ENCODE data around the gene MEX3D. TPM values are rescaled to one million over a fixed set of nuclear protein-coding genes. Genes with fewer than 3 reads are reported as not detected.

The MEX3D gene
- total RNA-seq, 1 donor from 2014 or later, result 83.7 TPM

DNA sequence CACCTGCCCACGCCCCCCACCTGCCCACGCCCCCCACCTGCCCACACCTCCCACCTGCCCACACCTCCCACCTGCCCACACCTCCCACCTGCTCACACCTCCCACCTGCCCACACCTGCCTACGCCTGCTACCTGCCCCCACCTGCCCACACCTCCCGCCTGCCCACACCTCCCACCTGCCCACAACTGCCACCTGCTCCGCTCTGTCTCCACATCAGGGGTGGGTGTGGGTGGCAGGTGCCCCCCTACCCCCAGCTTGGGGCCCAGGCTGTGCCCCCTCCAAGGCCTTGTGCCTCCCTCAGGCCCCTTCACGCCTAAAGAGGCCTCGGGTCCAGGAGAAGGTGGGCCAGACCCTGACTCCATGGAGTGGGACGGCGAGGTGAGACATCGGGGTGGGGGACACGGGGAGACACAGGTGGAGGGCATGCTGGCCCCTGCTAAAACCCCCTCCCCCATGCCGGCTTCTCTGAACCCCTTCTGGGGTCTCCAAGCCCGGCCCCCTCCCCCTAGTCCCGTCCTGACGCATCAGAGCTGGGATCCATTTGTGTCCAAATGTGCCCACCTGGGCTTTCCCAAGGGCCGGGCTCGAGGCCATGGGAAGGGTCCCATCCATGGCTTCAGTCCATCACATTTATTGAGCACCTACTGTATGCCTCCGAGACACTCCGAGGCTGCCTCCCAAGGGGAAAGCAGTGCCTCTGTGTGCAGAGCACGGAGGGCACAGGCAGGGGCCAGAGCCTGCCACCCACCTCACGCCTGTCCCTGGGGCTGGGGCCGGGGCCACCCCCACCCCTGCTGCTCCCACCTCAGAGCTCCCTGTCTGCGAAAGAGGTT, 39.3 kb downstream of the MEX3D start:
- Histone ChIP-seq H3K4me1 (no peaks in the 10 kb centered on the region), H3K27me3 (peaks cover 17% of the 10 kb centered on the region), H3K4me3 (no peak overlapping the region), H3K9me3 (no peaks in the 10 kb centered on the region), H3K27ac (no peak overlapping the region), H3K36me3 (no peaks in the 10 kb centered on the region)
- intact Hi-C loops (cut with DNase I), result no loop called here
- no peak for DNase-seq (ENCODE audit: low spot score in 2 of 2)
- TF ChIP-seq, protein P1, sequence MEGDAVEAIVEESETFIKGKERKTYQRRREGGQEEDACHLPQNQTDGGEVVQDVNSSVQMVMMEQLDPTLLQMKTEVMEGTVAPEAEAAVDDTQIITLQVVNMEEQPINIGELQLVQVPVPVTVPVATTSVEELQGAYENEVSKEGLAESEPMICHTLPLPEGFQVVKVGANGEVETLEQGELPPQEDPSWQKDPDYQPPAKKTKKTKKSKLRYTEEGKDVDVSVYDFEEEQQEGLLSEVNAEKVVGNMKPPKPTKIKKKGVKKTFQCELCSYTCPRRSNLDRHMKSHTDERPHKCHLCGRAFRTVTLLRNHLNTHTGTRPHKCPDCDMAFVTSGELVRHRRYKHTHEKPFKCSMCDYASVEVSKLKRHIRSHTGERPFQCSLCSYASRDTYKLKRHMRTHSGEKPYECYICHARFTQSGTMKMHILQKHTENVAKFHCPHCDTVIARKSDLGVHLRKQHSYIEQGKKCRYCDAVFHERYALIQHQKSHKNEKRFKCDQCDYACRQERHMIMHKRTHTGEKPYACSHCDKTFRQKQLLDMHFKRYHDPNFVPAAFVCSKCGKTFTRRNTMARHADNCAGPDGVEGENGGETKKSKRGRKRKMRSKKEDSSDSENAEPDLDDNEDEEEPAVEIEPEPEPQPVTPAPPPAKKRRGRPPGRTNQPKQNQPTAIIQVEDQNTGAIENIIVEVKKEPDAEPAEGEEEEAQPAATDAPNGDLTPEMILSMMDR (IDR thresholded peaks at IDR 0.05), result no peak

DNA sequence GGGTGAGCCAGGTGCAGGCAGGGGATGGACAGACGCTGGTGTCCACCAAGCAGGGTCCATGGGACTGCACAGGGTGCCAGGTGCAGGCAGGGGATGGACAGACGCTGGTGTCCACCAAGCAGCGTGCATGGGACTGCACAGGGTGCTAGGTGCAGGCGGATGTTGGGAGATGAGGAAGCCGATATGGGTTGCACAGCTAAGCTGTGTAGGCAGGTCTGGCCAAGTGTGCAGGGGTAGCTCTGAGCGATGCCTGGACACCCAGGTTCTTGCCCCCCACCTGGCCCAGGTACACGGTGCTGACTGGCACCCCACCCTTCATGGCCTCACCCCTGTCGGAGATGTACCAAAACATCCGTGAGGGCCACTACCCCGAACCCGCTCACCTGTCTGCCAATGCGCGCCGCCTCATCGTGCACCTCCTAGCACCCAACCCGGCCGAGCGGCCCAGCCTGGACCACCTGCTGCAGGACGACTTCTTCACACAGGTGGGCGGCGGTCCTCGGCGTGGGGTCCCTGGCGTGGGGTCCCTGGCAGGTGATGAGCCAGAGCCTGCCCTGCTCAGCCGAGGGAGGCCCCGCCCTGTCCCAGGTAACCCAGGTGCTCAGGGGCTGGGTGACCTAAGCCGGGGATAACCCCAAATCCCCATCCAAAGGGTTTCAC, 40.3 kb downstream of the MEX3D start:
- no peak overlapping the region for H3K4me3 ChIP-seq
- H3K9me3 ChIP-seq, result no peaks in the 10 kb centered on the region
- H3K27ac ChIP-seq, result no peak overlapping the region
- TF ChIP-seq, protein P1 (IDR thresholded peaks at IDR 0.05), result no peak
- H3K4me1 ChIP-seq, result no peaks in the 10 kb centered on the region
- no peak for DNase-seq (ENCODE audit: low spot score in 2 of 2)
- peaks cover 17% of the 10 kb centered on the region for H3K27me3 ChIP-seq
- intact Hi-C loops (cut with DNase I), result no loop called here
- no peaks in the 10 kb centered on the region for H3K36me3 ChIP-seq

DNA sequence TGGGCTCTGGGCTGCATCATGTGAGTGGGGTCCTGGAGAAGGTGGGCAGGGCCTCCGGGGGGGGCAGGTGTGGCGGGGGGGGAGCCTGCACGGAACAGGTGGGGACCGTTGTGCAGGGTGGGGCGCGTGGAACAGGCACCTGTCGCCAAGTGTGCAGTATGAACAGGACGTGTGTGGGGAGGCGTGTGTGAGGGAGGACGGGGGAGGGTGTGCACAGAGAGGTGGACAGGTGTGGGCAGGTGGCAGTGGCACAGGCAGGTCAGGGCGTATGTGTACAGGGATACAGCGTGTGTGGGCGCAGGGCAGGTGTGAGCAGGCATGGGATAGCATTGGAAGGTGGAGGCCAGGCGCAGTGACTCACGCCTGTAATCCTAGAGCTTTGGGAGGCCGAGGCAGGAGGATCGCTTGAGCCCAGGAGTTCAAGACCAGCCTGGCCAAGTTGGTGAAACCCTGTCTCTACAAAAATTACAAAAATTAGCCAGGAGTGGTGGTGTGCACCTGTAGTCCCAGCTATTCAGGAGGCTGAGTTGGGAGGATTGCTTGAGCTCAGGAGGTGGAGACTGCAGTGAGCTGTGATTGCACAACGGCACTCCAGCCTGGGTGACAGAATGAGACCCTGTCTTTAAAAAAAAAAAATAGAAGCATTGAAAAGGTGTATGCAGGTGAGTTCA, 41.0 kb downstream of the MEX3D start:
- Histone ChIP-seq H3K36me3 (no peaks in the 10 kb centered on the region), H3K27ac (no peak overlapping the region), H3K27me3 (peaks cover 17% of the 10 kb centered on the region), H3K4me3 (no peak overlapping the region), H3K9me3 (no peaks in the 10 kb centered on the region), H3K4me1 (no peaks in the 10 kb centered on the region)
- intact Hi-C loops (cut with DNase I), result no loop called here
- DNase-seq (ENCODE audit: low spot score in 2 of 2), result no peak
- TF ChIP-seq, protein P1 (IDR thresholded peaks at IDR 0.05), result no peak

DNA sequence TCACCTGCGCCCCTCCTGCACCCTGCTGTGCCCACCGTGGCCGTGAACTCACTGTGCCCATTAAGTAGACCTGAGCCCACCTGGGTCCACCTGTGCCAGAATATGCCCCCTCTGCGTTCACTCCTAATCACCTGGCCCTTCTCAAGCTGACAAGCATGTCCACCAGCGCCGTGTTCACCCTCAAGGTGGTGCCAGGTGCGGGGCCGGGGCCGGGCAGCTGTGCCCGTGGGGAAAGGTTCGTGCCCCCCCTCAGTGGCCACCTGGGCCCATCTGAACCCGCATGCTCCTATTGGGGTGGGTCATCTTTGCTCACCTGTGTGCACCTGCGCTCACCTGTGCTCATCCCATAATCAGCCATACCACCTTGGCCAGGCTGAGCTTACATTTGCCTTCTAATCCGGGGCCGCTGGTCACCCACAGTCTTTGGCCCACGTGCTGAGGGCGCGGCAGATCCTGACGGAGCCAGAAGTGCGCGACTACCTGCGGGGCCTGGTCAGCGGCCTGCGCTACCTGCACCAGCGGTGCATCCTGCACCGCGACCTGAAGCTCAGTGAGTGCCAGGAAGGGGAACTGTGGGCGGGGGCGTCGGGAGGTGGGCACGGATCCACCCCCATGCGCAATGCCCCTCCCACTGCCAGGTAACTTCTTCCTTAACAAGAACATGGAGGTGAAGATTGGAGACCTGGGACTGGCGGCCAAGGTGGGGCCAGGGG, 41.9 kb downstream of the MEX3D start:
- intact Hi-C loops (cut with DNase I), result no loop called here
- TF ChIP-seq, protein P1 (IDR thresholded peaks at IDR 0.05), result no peak
- no peaks in the 10 kb centered on the region for H3K9me3 ChIP-seq
- no peak for DNase-seq (ENCODE audit: low spot score in 2 of 2)
- H3K36me3 ChIP-seq, result no peaks in the 10 kb centered on the region
- H3K27me3 ChIP-seq, result peaks cover 17% of the 10 kb centered on the region
- no peak overlapping the region for H3K27ac ChIP-seq
- H3K4me1 ChIP-seq, result no peaks in the 10 kb centered on the region
- no peak overlapping the region for H3K4me3 ChIP-seq

DNA sequence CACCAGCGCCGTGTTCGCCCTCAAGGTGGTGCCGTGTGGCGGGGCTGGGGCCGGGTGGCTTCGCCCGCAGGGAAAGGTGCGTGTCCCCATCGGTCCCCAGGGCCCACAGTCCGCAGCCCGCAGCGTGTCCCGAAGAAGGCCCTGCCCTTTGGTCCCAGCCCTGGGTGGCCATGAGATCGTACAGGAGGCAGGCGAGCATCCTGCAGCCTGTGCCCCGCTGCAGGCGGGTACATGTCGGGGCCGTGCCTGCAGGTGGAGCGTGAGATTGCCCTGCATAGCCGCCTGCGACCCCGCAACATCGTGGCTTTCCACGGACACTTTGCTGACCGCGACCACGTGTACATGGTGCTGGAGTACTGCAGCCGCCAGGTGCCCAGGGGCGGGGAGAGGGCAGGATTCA, 42.8 kb downstream of the MEX3D start:
- Histone ChIP-seq H3K27me3 (peaks cover 17% of the 10 kb centered on the region), H3K27ac (no peak overlapping the region), H3K9me3 (no peaks in the 10 kb centered on the region), H3K4me3 (no peak overlapping the region), H3K36me3 (no peaks in the 10 kb centered on the region), H3K4me1 (no peaks in the 10 kb centered on the region)
- intact Hi-C loops (cut with DNase I), result no loop called here
- TF ChIP-seq, protein P1 (IDR thresholded peaks at IDR 0.05), result no peak
- DNase-seq (ENCODE audit: low spot score in 2 of 2), result no peak
